GM12878 (cell line): ENCODE measurements around the gene DCC. TPM values are rescaled to one million over a fixed set of nuclear protein-coding genes. Genes with fewer than 3 reads are reported as not detected.

ENCODE experiments used
- ATAC-seq: fragments of 200-7000 bp; cut with Tn5 transposase; 3 replicates; pipeline ENCODE4 v1.9.1; 2020; ENCODE audit warnings: mild to moderate bottlenecking, moderate library complexity
- BruUV-seq: library from RNA; stranded (reverse); fragments of 400-500 nt; replicated peaks from 2 replicates; lab custom pipeline; 2021; lab: Mats Ljungman, UMichigan
- CTCF ChIA-PET: fragments of 300-600 bp; sonication (Branson Sonifier 250); formaldehyde crosslinking; extraction: SDS; loops from one replicate; lab custom pipeline; 2021; ENCODE audit warnings: inconsistent platforms; lab: Yijun Ruan, JAX
- POLR2A ChIA-PET: fragments of 350-600 bp; formaldehyde crosslinking; extraction: SDS; loops from one replicate; lab custom pipeline; 2021; ENCODE audit warnings: inconsistent platforms; lab: Charles Lee
- RAD21 ChIA-PET: fragments of 300-600 bp; sonication (Branson Sonifier 250); formaldehyde crosslinking; loops from one replicate; lab custom pipeline; 2023; ENCODE audit warnings: antibody characterized with exemption; ENCODE audit not compliant: unreplicated experiment; lab: Charles Lee
- SMC1A ChIA-PET: fragments of 300-600 bp; sonication (Branson Sonifier 250); formaldehyde crosslinking; loops from one replicate; lab custom pipeline; 2023; ENCODE audit not compliant: unreplicated experiment, uncharacterized antibody; lab: Charles Lee
- DNase-seq: peaks from one replicate; pipeline ENCODE4 v3.0.0-alpha.2; 2011; ENCODE audit warnings: low read depth, low spot score
- FAIRE-seq: peaks from 3 replicates; lab custom pipeline; 2011; peaks lifted over from hg19 to GRCh38; lab: Jason Lieb, UNC
- H2AFZ ChIP-seq: 2 replicates; pipeline ENCODE4 v1.6.0; 2011; ENCODE audit warnings: low read depth, low read length, control low read depth; ENCODE audit not compliant: control insufficient read depth
- H3K27ac ChIP-seq: 2 replicates; pipeline ENCODE4 v1.5.1; 2011; ENCODE audit warnings: control low read depth; ENCODE audit not compliant: control insufficient read depth, insufficient read depth
- H3K27me3 ChIP-seq, 2 experiments: replicated peaks in 1 of 2; 2 replicates each; pipeline versions ENCODE4 v1.6.0 to v1.6.1; 2011; ENCODE audit warnings: low read length in 1 of 2; ENCODE audit not compliant: control insufficient read depth in 2 of 2, insufficient read depth in 2 of 2
- H3K36me3 ChIP-seq, 2 experiments: 2 replicates each; pipeline ENCODE4 v1.5.1; 2011; ENCODE audit warnings: low read length in 1 of 2; ENCODE audit not compliant: control insufficient read depth in 2 of 2, insufficient read depth in 2 of 2
- H3K4me1 ChIP-seq: 2 replicates; pipeline ENCODE4 v1.6.1; 2011; ENCODE audit warnings: mild to moderate bottlenecking, low read length, moderate library complexity, mixed read lengths; ENCODE audit not compliant: control insufficient read depth, insufficient read depth
- H3K4me2 ChIP-seq: 2 replicates; pipeline ENCODE4 v1.6.0; 2011; ENCODE audit warnings: control low read depth; ENCODE audit not compliant: control insufficient read depth, insufficient read depth
- H3K4me3 ChIP-seq: fragments of 200-600 bp; sonication (generic); 2 replicates; pipeline ENCODE4 v1.5.1; 2016
- H3K79me2 ChIP-seq: 2 replicates; pipeline ENCODE4 v1.6.0; 2011; ENCODE audit warnings: low read length; ENCODE audit not compliant: control insufficient read depth, insufficient read depth
- H3K9ac ChIP-seq: 2 replicates; pipeline ENCODE4 v1.8.0; 2011; ENCODE audit warnings: low read length, control low read depth, mixed read lengths; ENCODE audit not compliant: control insufficient read depth, insufficient read depth
- H3K9me3 ChIP-seq: replicated peaks from 3 replicates; pipeline ENCODE4 v1.5.1; 2011; ENCODE audit warnings: mild to moderate bottlenecking, low read length; ENCODE audit not compliant: control insufficient read depth, insufficient read depth
- H4K20me1 ChIP-seq: 2 replicates; pipeline ENCODE4 v1.6.0; 2011; ENCODE audit not compliant: control insufficient read depth, insufficient read depth
- BCL11A ChIP-seq: IDR thresholded peaks from 2 replicates; pipeline ENCODE4 v1.6.1; 2011; ENCODE audit warnings: low read depth, low read length
- CBFB ChIP-seq: IDR thresholded peaks from 2 replicates; pipeline ENCODE4 v1.6.1; 2016; ENCODE audit warnings: antibody characterized with exemption, low read depth
- FOXK2 ChIP-seq: fragments of 450-650 bp; IDR thresholded peaks from 2 replicates; pipeline ENCODE4 v1.6.1; 2017; ENCODE audit warnings: mild to moderate bottlenecking, moderate library complexity
- HDAC6 ChIP-seq: fragments of 200-600 bp; sonication (generic); IDR thresholded peaks from one replicate; pipeline ENCODE4 v1.8.0; 2017; ENCODE audit warnings: antibody characterized with exemption; ENCODE audit not compliant: unreplicated experiment
- IRF4 ChIP-seq: IDR thresholded peaks from 2 replicates; pipeline ENCODE4 v1.6.1; 2011; ENCODE audit warnings: low read depth, low read length
- KAT2A ChIP-seq: conservative IDR thresholded peaks from 2 replicates; pipeline ENCODE4 v1.6.1; 2011; ENCODE audit warnings: low read depth, low read length; ENCODE audit not compliant: control insufficient read depth
- KDM1A ChIP-seq: fragments of 200-600 bp; sonication (generic); IDR thresholded peaks from 2 replicates; pipeline ENCODE4 v1.6.1; 2016; ENCODE audit warnings: borderline replicate concordance
- NR2C2 ChIP-seq: IDR thresholded peaks from 2 replicates; pipeline ENCODE4 v1.6.1; 2011; ENCODE audit warnings: borderline replicate concordance, low read depth; ENCODE audit not compliant: control insufficient read depth, insufficient read length
- PML ChIP-seq: IDR thresholded peaks from 2 replicates; pipeline ENCODE4 v1.6.1; 2012; ENCODE audit warnings: low read length, inconsistent platforms
- POLR2A ChIP-seq: IDR thresholded peaks from 2 replicates; pipeline ENCODE4 v1.6.1; 2011; ENCODE audit warnings: low read depth, mild to moderate bottlenecking, low read length
- RAD51 ChIP-seq: fragments of 450-650 bp; IDR thresholded peaks from 2 replicates; pipeline ENCODE4 v1.6.1; 2016; ENCODE audit warnings: moderate library complexity, mild to moderate bottlenecking, inconsistent platforms
- SIX5 ChIP-seq: IDR thresholded peaks from 2 replicates; pipeline ENCODE4 v1.6.1; 2011; ENCODE audit warnings: mild to moderate bottlenecking, low read depth, low read length, moderate library complexity; ENCODE audit not compliant: severe bottlenecking
- SPI1 ChIP-seq: IDR thresholded peaks from 2 replicates; pipeline ENCODE4 v1.6.1; 2011; ENCODE audit warnings: low read depth, mild to moderate bottlenecking, low read length, moderate library complexity, borderline replicate concordance; ENCODE audit not compliant: insufficient read depth
- WGBS: methylation state at CpG from one replicate; pipeline ENCODE4 v1.1.6; 2016; ENCODE audit warnings: low lambda C conversion rate; ENCODE audit not compliant: insufficient replicate concordance, insufficient coverage; ENCODE audit errors: missing lambda C conversion rate; 5-methylcytosine and 5-hydroxymethylcytosine counted together
- in situ Hi-C: fragments of 300-500 bp; cut with MboI; formaldehyde crosslinking; loops from 9 replicates; pipeline ENCODE4 v1.14.3; 2018; ENCODE audit warnings: mixed read lengths
- intact Hi-C: fragments of 100-400 bp; cut with micrococcal nuclease; formaldehyde crosslinking; loops from one replicate; pipeline ENCODE4 v1.14.2; 2022; ENCODE audit not compliant: unreplicated experiment
- polyA plus RNA-seq, 11 experiments: library from polyadenylated mRNA; depleted of rRNA in 4 of 11; unstranded in 6 of 11; stranded (reverse) in 5 of 11; fragments of >200 nt; fragmentation: Nextera tagmentation in 4 of 11; fragmentation: Illumina TruSeq in 1 of 11; extraction: Ambion mirVana in 4 of 11; extraction: Trizol in 1 of 11; gene quantifications; 1 replicate in 1 of 11; 2 replicates in 10 of 11; pipeline versions ENCODE4 v1.2.1 to v1.2.3, GENCODE V29; 2011 to 2016; ENCODE audit warnings: inconsistent platforms in 2 of 11, missing spikeins in 2 of 11, low read depth in 1 of 11
- total RNA-seq, 4 experiments: library from RNA; depleted of rRNA in 3 of 4; stranded (reverse); fragments of >200 nt in 3 of 4; fragmentation: Illumina TruSeq in 1 of 4; extraction: Trizol in 1 of 4; gene quantifications; 2 replicates each; pipeline versions ENCODE4 v1.2.1 to v1.2.3, GENCODE V29; 2013 to 2021

The DCC gene
- total and polyA plus RNA-seq, 10 of the 15 experiments (the other 5 are each of a cell fraction or from before 2014, with no cell fraction given): 0.01 TPM; not detected in 9

DNA sequence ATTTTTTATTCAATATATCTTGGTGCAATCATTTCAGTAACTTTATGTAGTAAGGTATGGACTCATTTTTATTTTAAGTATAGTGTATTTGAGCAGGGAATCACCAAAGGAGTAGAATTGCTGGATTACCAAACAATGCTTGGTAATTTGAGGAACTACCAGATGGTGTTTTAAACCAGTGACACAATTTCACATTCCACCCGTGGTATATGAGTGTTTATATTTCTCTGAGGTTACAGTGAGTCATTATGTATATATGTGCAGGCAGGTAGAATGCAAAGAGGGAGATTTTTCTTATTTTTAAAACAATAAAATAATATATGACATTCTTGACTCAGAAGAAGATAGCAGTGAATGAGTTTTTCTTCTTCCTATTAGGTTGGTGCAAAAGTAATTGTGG lies 596.9 kb downstream of the DCC start (continued):
- TF ChIP-seq SPI1: no peak

DNA sequence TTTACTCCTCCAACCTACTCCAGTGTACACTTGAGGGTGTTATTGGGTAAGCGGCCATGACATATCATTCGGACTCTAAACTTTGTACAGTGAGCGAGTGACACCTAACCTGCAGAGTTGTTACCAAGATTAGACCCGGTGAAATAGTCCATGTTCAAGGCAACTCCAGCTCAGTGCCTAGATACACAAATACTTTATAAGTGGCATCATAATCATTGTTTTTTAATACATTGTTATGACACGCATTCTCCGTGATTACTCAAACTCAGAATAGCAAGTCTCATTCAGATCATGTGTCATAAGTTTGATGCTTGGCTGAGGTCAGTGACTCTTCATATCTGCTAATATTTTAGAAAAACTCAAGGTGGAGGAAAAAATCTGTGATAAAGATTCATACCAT lies 597.8 kb downstream of the DCC start:
- Histone ChIP-seq H3K9ac (no peak overlapping the region), H2AFZ (no peak overlapping the region), H3K4me3 (no peak overlapping the region), H3K36me3 (no peaks in the 10 kb centered on the region), H3K4me1 (no peaks in the 10 kb centered on the region), H4K20me1 (no peaks in the 10 kb centered on the region), H3K79me2 (no peaks in the 10 kb centered on the region), H3K27ac (no peak overlapping the region), H3K27me3 (no peaks in the 10 kb centered on the region), H3K9me3 (no peaks in the 10 kb centered on the region), H3K4me2 (no peak overlapping the region)
- ChIA-PET RAD21 (no interaction called here), SMC1A (no interaction called here), CTCF (no interaction called here), POLR2A (no interaction called here)
- in situ Hi-C loops: no loop called here
- ATAC-seq: no peak
- WGBS: 57% methylated on average over 6 of the region's 6 CpGs
- intact Hi-C loops: no loop called here
- no peak for FAIRE-seq
- BruUV-seq: no TSS peak
- TF ChIP-seq HDAC6: no peak
- no peak for TF ChIP-seq SIX5
- no peak for TF ChIP-seq BCL11A
- TF ChIP-seq RAD51: no peak
- no peak for TF ChIP-seq CBFB
- no peak for TF ChIP-seq PML
- DNase-seq: no peak

DNA sequence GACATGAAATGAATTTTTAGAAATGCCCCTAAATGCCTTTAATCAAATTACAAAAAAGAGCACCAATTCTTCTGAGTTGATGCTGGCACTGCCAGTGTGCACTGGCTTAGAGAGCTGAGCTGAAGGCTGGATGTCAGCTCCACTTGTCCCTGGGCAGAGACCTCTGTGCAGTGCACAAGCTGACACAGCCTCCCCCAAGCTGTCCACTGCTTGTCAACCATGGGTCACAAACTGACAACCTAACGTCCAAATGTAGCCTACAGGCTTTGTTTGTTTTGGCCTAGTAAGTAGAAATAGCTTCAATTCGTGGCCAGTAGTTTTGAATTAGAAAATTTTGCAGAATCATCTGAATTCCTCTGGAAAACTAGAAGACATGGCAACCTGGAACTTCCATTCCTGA lies 605.6 kb downstream of the DCC start:
- BruUV-seq: no TSS peak
- intact Hi-C loops: no loop called here
- no peaks in the 10 kb centered on the region for H3K36me3 ChIP-seq
- no peaks in the 10 kb centered on the region for H3K27me3 ChIP-seq
- no peak for ATAC-seq
- in situ Hi-C loops: no loop called here
- POLR2A ChIA-PET: no interaction called here
- H3K9ac ChIP-seq: no peak overlapping the region
- TF ChIP-seq RAD51 (no peak), FOXK2 (no peak), POLR2A (no peak), KDM1A (no peak), NR2C2 (no peak), KAT2A (no peak), IRF4 (no peak)
- H3K4me3 ChIP-seq: no peak overlapping the region
- H4K20me1 ChIP-seq: no peaks in the 10 kb centered on the region
- RAD21 ChIA-PET: no interaction called here
- H3K4me1 ChIP-seq: no peaks in the 10 kb centered on the region
- DNase-seq: no peak
- H3K79me2 ChIP-seq: no peaks in the 10 kb centered on the region
- WGBS: 0% methylated on average over 2 of the region's 2 CpGs
- H3K9me3 ChIP-seq: no peaks in the 10 kb centered on the region
- FAIRE-seq: no peak
- no peak overlapping the region for H2AFZ ChIP-seq
- CTCF ChIA-PET: no interaction called here
- no peak overlapping the region for H3K27ac ChIP-seq
- H3K4me2 ChIP-seq: no peak overlapping the region
- SMC1A ChIA-PET: no interaction called here
